GM19395 (cell line): ENCODE measurements around the gene TNFSF18.
"Not testable (repeated sequence)": the region's sequence is repeated elsewhere in the genome, so short reads cannot be mapped to it uniquely, and the experiment has no call there.

Source experiments
- ATAC-seq: cut with Tn5 transposase; IDR thresholded peaks from one replicate; pipeline ENCODE4 v1.9.1; 2021; ENCODE audit warnings: mild to moderate bottlenecking, moderate library complexity; ENCODE audit not compliant: unreplicated experiment

The TNFSF18 gene

GRCh38 chr1:173050865-173051264 lies at the start of gene TNFSF18:
TNFSF18 (minus strand) TSS chr1:173050941; CDS start chr1:173050896, 45 bp downstream.
- no peak for ATAC-seq

- no peak for ATAC-seq
Measured at GRCh38 chr1:173099166-173099565, 48.4 kb upstream of the TNFSF18 start.

GRCh38 chr1:173098117-173098516 lies 47.4 kb upstream of the TNFSF18 start:
- no peak for ATAC-seq

- no peak for ATAC-seq
Measured at GRCh38 chr1:173097001-173097400, 46.3 kb upstream of the TNFSF18 start.

- no peak for ATAC-seq
Measured at GRCh38 chr1:173095632-173096031, 44.9 kb upstream of the TNFSF18 start.

GRCh38 chr1:173094541-173094940 lies 43.8 kb upstream of the TNFSF18 start:
- no peak for ATAC-seq

GRCh38 chr1:173093691-173094445 lies 43.1 kb upstream of the TNFSF18 start:
- ATAC-seq = no peak

GRCh38 chr1:173084292-173084691 lies 33.6 kb upstream of the TNFSF18 start:
- no peak for ATAC-seq

- no peak for ATAC-seq
Measured at GRCh38 chr1:173082913-173083312, 32.2 kb upstream of the TNFSF18 start.

GRCh38 chr1:173074217-173074616 lies 23.5 kb upstream of the TNFSF18 start:
- ATAC-seq = not testable (repeated sequence)

- no peak for ATAC-seq
Measured at GRCh38 chr1:173064011-173064410, 13.3 kb upstream of the TNFSF18 start.

GRCh38 chr1:173063171-173063570 lies 12.4 kb upstream of the TNFSF18 start:
- no peak for ATAC-seq

GRCh38 chr1:173062150-173062938 lies 11.6 kb upstream of the TNFSF18 start:
- no peak for ATAC-seq

- no peak for ATAC-seq
Measured at GRCh38 chr1:173058556-173058955, 7.8 kb upstream of the TNFSF18 start.

- ATAC-seq = no peak
Measured at GRCh38 chr1:173057984-173058383, 7.2 kb upstream of the TNFSF18 start.

GRCh38 chr1:173056365-173056764 lies 5.6 kb upstream of the TNFSF18 start:
- ATAC-seq = no peak

- ATAC-seq = no peak
Measured at GRCh38 chr1:173052681-173053196, 2.0 kb upstream of the TNFSF18 start.

GRCh38 chr1:173049322-173049633 lies 1.5 kb downstream of the TNFSF18 start:
- no peak for ATAC-seq

- no peak for ATAC-seq
Measured at GRCh38 chr1:173048621-173049321, 2.0 kb downstream of the TNFSF18 start.

- no peak for ATAC-seq
Measured at GRCh38 chr1:173044656-173045055, 6.1 kb downstream of the TNFSF18 start.

- no peak for ATAC-seq
Measured at GRCh38 chr1:173043253-173043652, 7.5 kb downstream of the TNFSF18 start.
